GM19372 (cell line): ENCODE results near the gene RAB5B.
"Not testable (repeated sequence)": the region's sequence is repeated elsewhere in the genome, so short reads cannot be mapped to it uniquely, and the experiment has no call there.

Experiments
- ATAC-seq: cut with Tn5 transposase; IDR thresholded peaks from one replicate; pipeline ENCODE4 v1.9.1; 2021; ENCODE audit warnings: mild to moderate bottlenecking, low read depth, moderate library complexity; ENCODE audit not compliant: unreplicated experiment

Gene RAB5B

GRCh38 chr12:56011509-56012090 lies 37.7 kb downstream of the RAB5B start:
- no peak for ATAC-seq

- ATAC-seq: no peak
Observed at GRCh38 chr12:56013482-56013881, 39.6 kb downstream of the RAB5B start.

- no peak for ATAC-seq
Observed at GRCh38 chr12:56014205-56014604, 40.3 kb downstream of the RAB5B start.

GRCh38 chr12:56017181-56017580 lies 43.3 kb downstream of the RAB5B start:
- ATAC-seq: no peak

- ATAC-seq: no peak
Observed at GRCh38 chr12:56018356-56018755, 44.5 kb downstream of the RAB5B start.

- no peak for ATAC-seq
Observed at GRCh38 chr12:56020423-56021184, 46.7 kb downstream of the RAB5B start, which contains the start of gene IKZF4. IKZF4 (plus strand) TSS chr12:56021043; CDS start chr12:56021494, 451 bp downstream.

- ATAC-seq: no peak
Observed at GRCh38 chr12:56021889-56022497, 48.1 kb downstream of the RAB5B start.

GRCh38 chr12:56028511-56029165 lies 54.8 kb downstream of the RAB5B start:
- ATAC-seq: no peak

- no peak for ATAC-seq
Observed at GRCh38 chr12:56029166-56029519, 55.3 kb downstream of the RAB5B start.

- ATAC-seq: no peak
Observed at GRCh38 chr12:56029666-56030293, 55.9 kb downstream of the RAB5B start.

GRCh38 chr12:56031987-56032386 lies 58.1 kb downstream of the RAB5B start:
- no peak for ATAC-seq

GRCh38 chr12:56034586-56035332 lies 60.9 kb downstream of the RAB5B start:
- ATAC-seq: no peak

- no peak for ATAC-seq
Observed at GRCh38 chr12:56037161-56037560, 63.3 kb downstream of the RAB5B start.

- no peak for ATAC-seq
Observed at GRCh38 chr12:56038022-56038655, 64.3 kb downstream of the RAB5B start.

GRCh38 chr12:56040151-56040550 lies 66.3 kb downstream of the RAB5B start:
- ATAC-seq: no peak

GRCh38 chr12:56040963-56041551 lies 67.2 kb downstream of the RAB5B start:
- peak; percentile 4 for ATAC-seq

GRCh38 chr12:56041552-56042429 lies 67.9 kb downstream of the RAB5B start, which contains the start of gene RPS26:
RPS26 (plus strand) TSS chr12:56041918; CDS start chr12:56042167, 249 bp downstream.
- ATAC-seq: peak; percentile 92

GRCh38 chr12:56042430-56042813 lies 68.5 kb downstream of the RAB5B start:
- ATAC-seq: not testable (repeated sequence)
